CD14-positive monocyte (primary cell): ENCODE measurements around the gene AP5B1. TPM values are rescaled to one million over a fixed set of nuclear protein-coding genes. Genes with fewer than 3 reads are reported as not detected.
"Not testable (repeated sequence)": the region's sequence is repeated elsewhere in the genome, so short reads cannot be mapped to it uniquely, and the experiment has no call there.

ENCODE experiments used
- DNase-seq, 3 donors: peaks; one replicate each; pipeline ENCODE4 v3.0.0-alpha.2; 2011 to 2022
- H2AFZ ChIP-seq: 2 replicates; pipeline ENCODE4 v1.6.0; 2012; ENCODE audit warnings: mild to moderate bottlenecking, low read depth, low read length, inconsistent platforms; ENCODE audit not compliant: insufficient read depth, poor library complexity, severe bottlenecking
- H3K27ac ChIP-seq, 2 donors: 1 replicate in 1 of 2; 2 replicates in 1 of 2; pipeline ENCODE4 v1.5.1; 2012 to 2013; ENCODE audit warnings: low read length in 2 of 2, control low read depth in 1 of 2, inconsistent platforms in 1 of 2, low read depth in 1 of 2, mild to moderate bottlenecking in 1 of 2
- H3K27me3 ChIP-seq, 2 donors: one replicate each; pipeline versions ENCODE4 v1.6.0 to v1.6.1; 2011 to 2013; ENCODE audit warnings: low read length in 2 of 2; ENCODE audit not compliant: control insufficient read depth in 2 of 2, insufficient read depth in 2 of 2
- H3K36me3 ChIP-seq, 2 donors: replicated peaks in 1 of 2; 1 replicate in 1 of 2; 2 replicates in 1 of 2; pipeline versions ENCODE4 v1.5.1 to v1.6.1; 2012 to 2013; ENCODE audit warnings: low read length in 2 of 2, control low read depth in 1 of 2, inconsistent platforms in 1 of 2, mild to moderate bottlenecking in 1 of 2; ENCODE audit not compliant: insufficient read depth in 2 of 2, control insufficient read depth in 1 of 2
- H3K4me1 ChIP-seq, 2 donors: 1 replicate in 1 of 2; 2 replicates in 1 of 2; pipeline versions ENCODE4 v1.5.1 to v1.6.1; 2012 to 2013; ENCODE audit warnings: low read length in 2 of 2, control low read depth in 1 of 2, inconsistent platforms in 1 of 2, mild to moderate bottlenecking in 1 of 2, moderate library complexity in 1 of 2; ENCODE audit not compliant: insufficient read depth in 2 of 2, control insufficient read depth in 1 of 2
- H3K4me2 ChIP-seq: replicated peaks from 2 replicates; pipeline ENCODE3; 2012; ENCODE audit warnings: low read length, moderate library complexity, mild to moderate bottlenecking; ENCODE audit not compliant: poor library complexity, severe bottlenecking; ENCODE audit errors: extremely low read depth
- H3K4me3 ChIP-seq, 3 experiments: fragments of 200-600 bp in 1 of 3; sonication (generic) in 1 of 3; replicated peaks in 1 of 3; 1 replicate in 2 of 3; 2 replicates in 1 of 3; pipeline ENCODE4 v1.5.1; 2011 to 2013; ENCODE audit warnings: low read length in 3 of 3, mild to moderate bottlenecking in 3 of 3, control low read depth in 2 of 3, low read depth in 2 of 3, inconsistent platforms in 1 of 3, moderate library complexity in 1 of 3
- H3K79me2 ChIP-seq: 2 replicates; pipeline ENCODE4 v1.6.0; 2012; ENCODE audit warnings: mild to moderate bottlenecking, control low read depth, inconsistent platforms, low read length, moderate library complexity; ENCODE audit not compliant: insufficient read depth
- H3K9ac ChIP-seq: 2 replicates; pipeline ENCODE4 v1.6.0; 2017; ENCODE audit warnings: low read length, mild to moderate bottlenecking; ENCODE audit not compliant: insufficient read depth, poor library complexity, severe bottlenecking
- H3K9me3 ChIP-seq, 2 donors: replicated peaks in 1 of 2; 1 replicate in 1 of 2; 2 replicates in 1 of 2; pipeline versions ENCODE4 v1.5.1 to v1.6.1; 2012 to 2013; ENCODE audit warnings: low read length in 2 of 2, control low read depth in 1 of 2; ENCODE audit not compliant: control insufficient read depth in 1 of 2, insufficient read depth in 1 of 2
- H4K20me1 ChIP-seq: 2 replicates; pipeline ENCODE4 v1.6.0; 2012; ENCODE audit warnings: mild to moderate bottlenecking, low read length, control low read depth, moderate library complexity; ENCODE audit not compliant: insufficient read depth
- H3K27ac Mint-ChIP-seq, 7 donors: one replicate each; pipeline ENCODE4 v1.8.0; 2020; ENCODE audit warnings: mild to moderate bottlenecking in 7 of 7, mixed read lengths in 7 of 7, moderate library complexity in 6 of 7, inconsistent platforms in 2 of 7
- H3K27me3 Mint-ChIP-seq, 3 donors: one replicate each; pipeline ENCODE4 v1.8.0; 2021 to 2022; ENCODE audit warnings: low read depth in 3 of 3, mild to moderate bottlenecking in 3 of 3, mixed read lengths in 3 of 3, moderate library complexity in 3 of 3, inconsistent platforms in 1 of 3
- H3K36me3 Mint-ChIP-seq, 2 donors: one replicate each; pipeline ENCODE4 v1.8.0; 2020; ENCODE audit warnings: mixed read lengths in 2 of 2, inconsistent platforms in 1 of 2, mild to moderate bottlenecking in 1 of 2
- H3K4me1 Mint-ChIP-seq: one replicate; pipeline ENCODE4 v1.8.0; 2020; ENCODE audit warnings: mild to moderate bottlenecking, mixed read lengths
- H3K4me3 Mint-ChIP-seq, 2 donors: one replicate each; pipeline ENCODE4 v1.8.0; 2020; ENCODE audit warnings: mild to moderate bottlenecking in 2 of 2, mixed read lengths in 2 of 2, moderate library complexity in 1 of 2
- H3K9me3 Mint-ChIP-seq, 7 donors: one replicate each; pipeline ENCODE4 v1.8.0; 2020 to 2022; ENCODE audit warnings: mixed read lengths in 7 of 7, mild to moderate bottlenecking in 6 of 7, moderate library complexity in 6 of 7, inconsistent platforms in 2 of 7
- CTCF ChIP-seq: fragments of 200-600 bp; IDR thresholded peaks from one replicate; pipeline ENCODE4 v1.8.0; 2022; ENCODE audit warnings: antibody characterized with exemption, mild to moderate bottlenecking
- WGBS: methylation state at CpG from one replicate; pipeline ENCODE4 v1.1.5; 2013; ENCODE audit warnings: missing lambda C conversion rate; ENCODE audit not compliant: insufficient coverage; 5-methylcytosine and 5-hydroxymethylcytosine counted together
- intact Hi-C, 2 donors: fragments of 100-400 bp; cut with micrococcal nuclease; formaldehyde crosslinking; loops; one replicate each; pipeline versions ENCODE4 v1.15.0 to v1.15.1; 2023
- polyA plus RNA-seq, 3 donors: library from polyadenylated mRNA; depleted of rRNA in 1 of 3; unstranded in 2 of 3; stranded (reverse) in 1 of 3; fragments of 300-500 nt in 2 of 3; fragments of >200 nt in 1 of 3; fragmentation: Illumina TruSeq in 2 of 3; gene quantifications; 1 replicate in 2 of 3; 2 replicates in 1 of 3; pipeline ENCODE4 v1.2.3, GENCODE V29; 2012 to 2021

The AP5B1 gene
- polyA plus RNA-seq, 3 donors, result 33.7 to 46.4 (median 35.1) TPM

GRCh38 chr11:65739022-65739421 lies 41.8 kb downstream of the AP5B1 start:
- Histone ChIP-seq H3K4me2 (no peak overlapping the region), H3K27ac (no peak overlapping the region), H3K9me3 (peaks cover 4 to 11% of the 10 kb centered on the region in 2 donors), H4K20me1 (no peaks in the 10 kb centered on the region), H3K4me1 (peaks cover 0 to 2% of the 10 kb centered on the region in 2 donors), H3K36me3 (no peaks in the 10 kb centered on the region), H3K27me3 (no peaks in the 10 kb centered on the region), H3K79me2 (no peaks in the 10 kb centered on the region), H3K9ac (no peak overlapping the region), H3K4me3 (no peak overlapping the region), H2AFZ (no peak overlapping the region)
- intact Hi-C loops, result no loop called here
- Mint-ChIP-seq H3K27me3 (peaks cover under 1 to 6% (median 3%) of the 10 kb centered on the region in 3 donors), H3K4me1 (peaks cover under 1% of the 10 kb centered on the region), H3K27ac (no peak overlapping the region), H3K36me3 (no peaks in the 10 kb centered on the region), H3K4me3 (no peak overlapping the region), H3K9me3 (peaks cover 6 to 20% (median 12%) of the 10 kb centered on the region in 7 donors)
- DNase-seq, result no peak
- no CpG with 5 or more reads among the region's 2 CpGs for WGBS
- TF ChIP-seq CTCF, result no peak

- peaks cover 4 to 11% of the 10 kb centered on the region in 2 donors for H3K9me3 ChIP-seq
- H4K20me1 ChIP-seq, result no peaks in the 10 kb centered on the region
- H3K9ac ChIP-seq, result no peak overlapping the region
- Mint-ChIP-seq H3K4me3 (no peak overlapping the region), H3K4me1 (no peaks in the 10 kb centered on the region), H3K36me3 (peaks cover 0 to 1% of the 10 kb centered on the region in 2 donors), H3K9me3 (peaks cover 6 to 29% (median 14%) of the 10 kb centered on the region in 7 donors), H3K27me3 (peaks cover 0 to 9% (median 7%) of the 10 kb centered on the region in 3 donors), H3K27ac (no peak overlapping the region)
- no peaks in the 10 kb centered on the region for H3K27me3 ChIP-seq
- H3K79me2 ChIP-seq, result no peaks in the 10 kb centered on the region
- no peaks in the 10 kb centered on the region for H3K36me3 ChIP-seq
- intact Hi-C loops, result no loop called here
- no peaks in the 10 kb centered on the region for H3K4me1 ChIP-seq
- no peak overlapping the region for H3K4me3 ChIP-seq
- no peak for DNase-seq
- no peak overlapping the region for H2AFZ ChIP-seq
- H3K4me2 ChIP-seq, result no peak overlapping the region
- no peak overlapping the region for H3K27ac ChIP-seq
- no peak for TF ChIP-seq CTCF
Measured at GRCh38 chr11:65736810-65737209, 44.0 kb downstream of the AP5B1 start.

GRCh38 chr11:65735111-65735510 lies 45.7 kb downstream of the AP5B1 start:
- H3K4me2 ChIP-seq, H3K4me1 Mint-ChIP-seq, H3K27me3 Mint-ChIP-seq, H3K4me3 Mint-ChIP-seq, H3K27me3 ChIP-seq, intact Hi-C loops, H3K79me2 ChIP-seq, H2AFZ ChIP-seq, H3K9ac ChIP-seq, H3K27ac Mint-ChIP-seq, DNase-seq, H3K4me3 ChIP-seq, H3K36me3 ChIP-seq, H3K36me3 Mint-ChIP-seq, H4K20me1 ChIP-seq, H3K4me1 ChIP-seq, H3K27ac ChIP-seq: not testable (repeated sequence)
- peaks cover 4 to 11% of the 10 kb centered on the region in 2 donors for H3K9me3 ChIP-seq
- H3K9me3 Mint-ChIP-seq, result peaks cover 6 to 32% (median 15%) of the 10 kb centered on the region in 7 donors
- 89% methylated on average over 4 of the region's 4 CpGs for WGBS
